Esophagus muscularis mucosa (tissue), 4 donors: ENCODE data around the gene EHD2. TPM values are rescaled to one million over a fixed set of nuclear protein-coding genes. Genes with fewer than 3 reads are reported as not detected.
"Not testable (repeated sequence)": the region's sequence is repeated elsewhere in the genome, so short reads cannot be mapped to it uniquely, and the experiment has no call there.

Experiments
- DNase-seq: peaks from one replicate; pipeline ENCODE4 v3.0.0-alpha.2; 2017; ENCODE audit errors: extremely low spot score
- H3K27ac ChIP-seq, 4 donors: fragments of 200-600 bp; sonication (generic); replicated peaks in 1 of 4; 1 replicate in 3 of 4; 2 replicates in 1 of 4; pipeline ENCODE4 v1.5.1; 2016 to 2019; ENCODE audit warnings: mild to moderate bottlenecking in 1 of 4
- H3K27me3 ChIP-seq, 4 donors: fragments of 200-600 bp; sonication (generic); one replicate each; pipeline versions ENCODE4 v1.5.1 to v1.6.0; 2016 to 2019
- H3K36me3 ChIP-seq, 4 donors: fragments of 200-600 bp; sonication (generic); one replicate each; pipeline ENCODE4 v1.5.1; 2016 to 2019
- H3K4me1 ChIP-seq, 4 donors: fragments of 200-600 bp; sonication (generic); one replicate each; pipeline ENCODE4 v1.5.1; 2016 to 2019
- H3K4me3 ChIP-seq, 4 donors: fragments of 200-600 bp; sonication (generic); 1 replicate in 2 of 4; 2 replicates in 2 of 4; pipeline ENCODE4 v1.5.1; 2016 to 2019; ENCODE audit warnings: mild to moderate bottlenecking in 4 of 4, moderate library complexity in 1 of 4
- H3K9me3 ChIP-seq, 4 donors: fragments of 200-600 bp; sonication (generic); 1 replicate in 3 of 4; 2 replicates in 1 of 4; pipeline ENCODE4 v1.5.1; 2016 to 2019
- CTCF ChIP-seq, 3 experiments: fragments of 200-600 bp in 2 of 3; fragments of 450-650 bp in 1 of 3; sonication (generic) in 2 of 3; IDR thresholded peaks; one replicate each; pipeline ENCODE4 v1.5.1; 2017 to 2019; ENCODE audit warnings: antibody characterized with exemption in 3 of 3, mild to moderate bottlenecking in 2 of 3, moderate library complexity in 1 of 3
- EP300 ChIP-seq: sonication (generic); formaldehyde crosslinking; IDR thresholded peaks from one replicate; pipeline ENCODE4 v1.6.1; 2017; ENCODE audit warnings: antibody characterized with exemption
- POLR2A ChIP-seq: fragments of 450-650 bp; IDR thresholded peaks from one replicate; pipeline ENCODE4 v1.6.1; 2017; ENCODE audit warnings: antibody characterized with exemption, moderate library complexity, mild to moderate bottlenecking, low read depth
- POLR2AphosphoS5 ChIP-seq, 2 donors: sonication (generic); formaldehyde crosslinking; IDR thresholded peaks; one replicate each; pipeline ENCODE4 v1.6.1; 2017; ENCODE audit warnings: antibody characterized with exemption in 2 of 2
- WGBS: methylation state at CpG from one replicate; pipeline ENCODE4 v1.1.5; 2018; 5-methylcytosine and 5-hydroxymethylcytosine counted together
- intact Hi-C: fragments of 100-400 bp; cut with DNase I; formaldehyde crosslinking; loops from one replicate; pipeline ENCODE4 v1.15.1; 2023
- total RNA-seq, 4 donors: library from RNA; depleted of rRNA; stranded (reverse); fragments of >200 nt; gene quantifications; one replicate each; pipeline versions ENCODE4 v1.1.0 to v1.2.1, GENCODE V29; 2016

EHD2 gene
- total RNA-seq: 100 to 1,000 TPM; 154 to 444 (median 250) TPM

- 3% methylated on average over 38 of the region's 52 CpGs for WGBS
- peak within 1 kb of the TSS; percentile 87 to 97 (median 92) for H3K27ac ChIP-seq
- peaks cover 0 to 3% (median 0%) of the 10 kb centered on the region in 4 donors for H3K9me3 ChIP-seq
- H3K27me3 ChIP-seq: no peaks in the 10 kb centered on the region
- no peak for DNase-seq
- intact Hi-C loops: loop anchor here (1.0 to 5.0 kb wide), 2 partner anchors 32 to 74 kb away; partner anchors contain the start of gene NOP53
- H3K4me1 ChIP-seq: peaks cover 37 to 53% (median 48%) of the 10 kb centered on the region in 4 donors
- H3K36me3 ChIP-seq: peaks cover 8 to 17% (median 16%) of the 10 kb centered on the region in 4 donors
- peak within 1 kb of the TSS; percentile 70 to 95 (median 81) for H3K4me3 ChIP-seq
- peak; percentile 86 to 98 for TF ChIP-seq POLR2AphosphoS5 (IDR thresholded peaks at IDR 0.05)
- TF ChIP-seq POLR2A: peak; percentile 90
- TF ChIP-seq CTCF (IDR thresholded peaks at IDR 0.05): peak; percentile 97 to 99 (median 99)
- no peak for TF ChIP-seq EP300
Observed at GRCh38 chr19:47713046-47714021, at the start of gene EHD2. Gene EHD2, plus strand, starts transcription at chr19:47713422. Its CDS starts 3,191 bp downstream, at chr19:47716613.

- Histone ChIP-seq H3K27ac (peak overlapping the region; percentile 93 to 97 (median 96)), H3K36me3 (no peaks in the 10 kb centered on the region), H3K9me3 (no peaks in the 10 kb centered on the region), H3K4me1 (peaks cover 91 to 100% (median 98%) of the 10 kb centered on the region in 4 donors), H3K4me3 (peak overlapping the region; percentile 14 to 33 (median 24)), H3K27me3 (no peaks in the 10 kb centered on the region)
- WGBS: 62% methylated on average over 3 of the region's 3 CpGs
- TF ChIP-seq POLR2A (no peak), POLR2AphosphoS5 (IDR thresholded peaks at IDR 0.05) (no peak), CTCF (IDR thresholded peaks at IDR 0.05) (no peak), EP300 (no peak)
- intact Hi-C loops: no loop called here
- no peak for DNase-seq
Observed at GRCh38 chr19:47663435-47663910, 49.7 kb upstream of the EHD2 start.

GRCh38 chr19:47663911-47664771, 49.1 kb upstream of the EHD2 start:
- Histone ChIP-seq H3K4me3 (peak overlapping the region; percentile 14 to 33 (median 24)), H3K36me3 (no peaks in the 10 kb centered on the region), H3K27me3 (no peaks in the 10 kb centered on the region), H3K9me3 (no peaks in the 10 kb centered on the region), H3K4me1 (peaks cover 86 to 97% (median 96%) of the 10 kb centered on the region in 4 donors), H3K27ac (peak overlapping the region; percentile 93 to 97 (median 96))
- DNase-seq: peak; percentile 94
- 54% methylated on average over 19 of the region's 24 CpGs for WGBS
- peak; percentile 95 for TF ChIP-seq EP300
- peak; percentile 88 to 91 for TF ChIP-seq POLR2AphosphoS5 (IDR thresholded peaks at IDR 0.05)
- TF ChIP-seq CTCF (IDR thresholded peaks at IDR 0.05): no peak
- intact Hi-C loops: no loop called here

- H3K27ac ChIP-seq: peak overlapping the region in 1 of 4 donors; percentile 97
- not testable (repeated sequence) for H3K9me3 ChIP-seq, H3K4me3 ChIP-seq, H3K27me3 ChIP-seq, DNase-seq
- peaks cover 0 to 26% (median 24%) of the 10 kb centered on the region in 4 donors for H3K36me3 ChIP-seq
- 92% methylated on average over 13 of the region's 13 CpGs for WGBS
- peaks cover 43 to 62% (median 57%) of the 10 kb centered on the region in 4 donors for H3K4me1 ChIP-seq
- intact Hi-C loops: loop anchor here (5.0 kb wide), 1 partner anchor 56 kb away; no protein-coding TSS in a partner anchor
Observed at GRCh38 chr19:47668556-47668955, 44.7 kb upstream of the EHD2 start.
